Tibial nerve (tissue), 4 donors: ENCODE measurements around the gene AHCYL2.

ENCODE experiments used
- EP300 ChIP-seq, 2 donors: sonication (generic); formaldehyde crosslinking; IDR thresholded peaks; one replicate each; pipeline ENCODE4 v1.6.1; 2017; ENCODE audit warnings: antibody characterized with exemption in 2 of 2, mild to moderate bottlenecking in 1 of 2
- POLR2A ChIP-seq, 2 donors: fragments of 450-650 bp; IDR thresholded peaks; one replicate each; pipeline ENCODE4 v1.6.1; 2017; ENCODE audit warnings: antibody characterized with exemption in 2 of 2, mild to moderate bottlenecking in 2 of 2, moderate library complexity in 2 of 2
- TF ChIP-seq, protein P1 (sequence below), 5 experiments: fragments of 200-600 bp in 3 of 5; fragments of 450-650 bp in 2 of 5; sonication (generic) in 3 of 5; IDR thresholded peaks; one replicate each; pipeline ENCODE4 v1.5.1; 2016 to 2019; ENCODE audit warnings: antibody characterized with exemption in 5 of 5, mild to moderate bottlenecking in 3 of 5, moderate library complexity in 2 of 5

DNA sequence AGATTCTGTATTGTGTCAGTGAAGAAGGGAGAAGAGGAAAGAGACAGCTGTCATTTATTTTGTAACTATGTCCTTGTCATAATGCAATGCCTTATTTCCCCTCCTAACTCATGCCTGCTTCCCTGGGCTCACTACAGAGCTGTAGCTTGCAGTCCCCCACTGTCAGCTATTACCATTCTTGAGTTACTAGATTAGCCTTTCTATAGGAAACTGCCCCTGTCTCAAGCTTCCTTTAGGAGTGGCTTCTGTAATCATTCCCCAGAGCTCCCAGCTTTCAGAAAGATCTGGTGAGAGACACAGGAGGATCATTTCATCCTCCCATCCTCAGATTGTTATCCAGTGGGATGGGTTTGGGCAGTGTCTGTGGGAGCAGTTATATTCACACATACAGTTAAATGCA, 245.1 kb downstream of the AHCYL2 start:
- TF ChIP-seq, protein P1, sequence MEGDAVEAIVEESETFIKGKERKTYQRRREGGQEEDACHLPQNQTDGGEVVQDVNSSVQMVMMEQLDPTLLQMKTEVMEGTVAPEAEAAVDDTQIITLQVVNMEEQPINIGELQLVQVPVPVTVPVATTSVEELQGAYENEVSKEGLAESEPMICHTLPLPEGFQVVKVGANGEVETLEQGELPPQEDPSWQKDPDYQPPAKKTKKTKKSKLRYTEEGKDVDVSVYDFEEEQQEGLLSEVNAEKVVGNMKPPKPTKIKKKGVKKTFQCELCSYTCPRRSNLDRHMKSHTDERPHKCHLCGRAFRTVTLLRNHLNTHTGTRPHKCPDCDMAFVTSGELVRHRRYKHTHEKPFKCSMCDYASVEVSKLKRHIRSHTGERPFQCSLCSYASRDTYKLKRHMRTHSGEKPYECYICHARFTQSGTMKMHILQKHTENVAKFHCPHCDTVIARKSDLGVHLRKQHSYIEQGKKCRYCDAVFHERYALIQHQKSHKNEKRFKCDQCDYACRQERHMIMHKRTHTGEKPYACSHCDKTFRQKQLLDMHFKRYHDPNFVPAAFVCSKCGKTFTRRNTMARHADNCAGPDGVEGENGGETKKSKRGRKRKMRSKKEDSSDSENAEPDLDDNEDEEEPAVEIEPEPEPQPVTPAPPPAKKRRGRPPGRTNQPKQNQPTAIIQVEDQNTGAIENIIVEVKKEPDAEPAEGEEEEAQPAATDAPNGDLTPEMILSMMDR (IDR thresholded peaks at IDR 0.05): no peak
- no peak for TF ChIP-seq POLR2A (IDR thresholded peaks at IDR 0.05)
- TF ChIP-seq EP300 (IDR thresholded peaks at IDR 0.05): no peak
